SK-N-MC (cell line): Measurements from ENCODE around the gene DDX41.

Experiments
- EZH2 ChIP-seq: fragments of 200-600 bp; sonication (generic); IDR thresholded peaks from one replicate; pipeline ENCODE4 v1.6.1; 2017; ENCODE audit warnings: antibody characterized with exemption
- POLR2AphosphoS5 ChIP-seq: IDR thresholded peaks from 2 replicates; pipeline ENCODE4 v1.6.1; 2012; ENCODE audit warnings: mild to moderate bottlenecking, low read depth, low read length, borderline replicate concordance

- no peak for TF ChIP-seq EZH2
- no peak for TF ChIP-seq POLR2AphosphoS5
These were observed 21.3 kb downstream of the DDX41 start for GRCh38 chr5:177495243-177496060.
